Measurements from ENCODE around the gene SEPTIN5.
A peak's percentile ranks its signal among the peaks of the same experiment; 100 is the strongest.

Gene SEPTIN5

GRCh38 chr22:19764636-19765476 is 50.6 kb downstream of the SEPTIN5 start:
- no peak for DNase-seq (ENCODE audit: low spot score in 2 of 2)
- no peaks in the 10 kb centered on the region for H3K9me3 Mint-ChIP-seq

GRCh38 chr22:19765477-19766239 is 51.4 kb downstream of the SEPTIN5 start:
- Mint-ChIP-seq H3K27me3 (peaks cover 83% of the 10 kb centered on the region), H3K36me3 (ENCODE audit: insufficient read depth) (peaks cover 3% of the 10 kb centered on the region), H3K9me3 (no peaks in the 10 kb centered on the region), H3K4me3 (peak overlapping the region; percentile 60), H3K27ac (ENCODE audit: low read depth) (no peak overlapping the region), H3K4me1 (peaks cover 8% of the 10 kb centered on the region)
- DNase-seq (ENCODE audit: low spot score in 2 of 2) (no peak), ATAC-seq (replicated peaks; ENCODE audit: extremely low read depth, poor library complexity, severe bottlenecking) (no peak)

More at GRCh38 chr22:19764636-19765476, 50.6 kb downstream of the SEPTIN5 start:
- peak overlapping the region; percentile 60 for H3K4me3 Mint-ChIP-seq
- H3K36me3 Mint-ChIP-seq (ENCODE audit: insufficient read depth), result peaks cover 6% of the 10 kb centered on the region
- H3K4me1 Mint-ChIP-seq, result peaks cover 15% of the 10 kb centered on the region
- no peak for ATAC-seq (replicated peaks; ENCODE audit: extremely low read depth, poor library complexity, severe bottlenecking)
- H3K27ac Mint-ChIP-seq (ENCODE audit: low read depth), result no peak overlapping the region
- peaks cover 83% of the 10 kb centered on the region for H3K27me3 Mint-ChIP-seq

GRCh38 chr22:19766240-19766510 is 51.9 kb downstream of the SEPTIN5 start:
- no peak for ATAC-seq (replicated peaks; ENCODE audit: extremely low read depth, poor library complexity, severe bottlenecking)

GRCh38 chr22:19766511-19767426 is 52.5 kb downstream of the SEPTIN5 start:
- ATAC-seq (replicated peaks; ENCODE audit: extremely low read depth, poor library complexity, severe bottlenecking), result peak; percentile 70

More at GRCh38 chr22:19766240-19766510, 51.9 kb downstream of the SEPTIN5 start:
- peaks cover 8% of the 10 kb centered on the region for H3K4me1 Mint-ChIP-seq
- no peak for DNase-seq (ENCODE audit: low spot score in 2 of 2)
- H3K9me3 Mint-ChIP-seq, result no peaks in the 10 kb centered on the region
- no peak overlapping the region for H3K4me3 Mint-ChIP-seq
- no peak overlapping the region for H3K27ac Mint-ChIP-seq (ENCODE audit: low read depth)
- H3K36me3 Mint-ChIP-seq (ENCODE audit: insufficient read depth), result peaks cover 3% of the 10 kb centered on the region
- peaks cover 86% of the 10 kb centered on the region for H3K27me3 Mint-ChIP-seq

GRCh38 chr22:19767427-19768341 is 53.4 kb downstream of the SEPTIN5 start:
- Mint-ChIP-seq H3K36me3 (ENCODE audit: insufficient read depth) (peaks cover 3% of the 10 kb centered on the region), H3K4me1 (peaks cover 8% of the 10 kb centered on the region), H3K9me3 (no peaks in the 10 kb centered on the region), H3K4me3 (peak overlapping the region; percentile 63), H3K27ac (ENCODE audit: low read depth) (no peak overlapping the region), H3K27me3 (peaks cover 86% of the 10 kb centered on the region)
- ATAC-seq (replicated peaks; ENCODE audit: extremely low read depth, poor library complexity, severe bottlenecking) (no peak), DNase-seq (ENCODE audit: low spot score in 2 of 2) (no peak)

More at GRCh38 chr22:19766511-19767426, 52.5 kb downstream of the SEPTIN5 start:
- Mint-ChIP-seq H3K27me3 (peaks cover 86% of the 10 kb centered on the region), H3K27ac (ENCODE audit: low read depth) (no peak overlapping the region), H3K9me3 (no peaks in the 10 kb centered on the region), H3K4me3 (peak overlapping the region; percentile 63), H3K36me3 (ENCODE audit: insufficient read depth) (peaks cover 3% of the 10 kb centered on the region), H3K4me1 (peaks cover 8% of the 10 kb centered on the region)
- DNase-seq (ENCODE audit: low spot score in 2 of 2), result peak in 1 of 2 donors; percentile 26

- H3K27me3 Mint-ChIP-seq, result peaks cover 87% of the 10 kb centered on the region
- H3K36me3 Mint-ChIP-seq (ENCODE audit: insufficient read depth), result peaks cover 3% of the 10 kb centered on the region
- peaks cover 8% of the 10 kb centered on the region for H3K4me1 Mint-ChIP-seq
- DNase-seq (ENCODE audit: low spot score in 2 of 2) (no peak), ATAC-seq (replicated peaks; ENCODE audit: extremely low read depth, poor library complexity, severe bottlenecking) (no peak)
- H3K27ac Mint-ChIP-seq (ENCODE audit: low read depth), result no peak overlapping the region
- no peak overlapping the region for H3K4me3 Mint-ChIP-seq
- no peaks in the 10 kb centered on the region for H3K9me3 Mint-ChIP-seq
Measured at GRCh38 chr22:19769393-19769715, 55.1 kb downstream of the SEPTIN5 start.

- Mint-ChIP-seq H3K4me3 (no peak overlapping the region), H3K27ac (ENCODE audit: low read depth) (no peak overlapping the region), H3K27me3 (peaks cover 81% of the 10 kb centered on the region), H3K36me3 (ENCODE audit: insufficient read depth) (peaks cover 3% of the 10 kb centered on the region), H3K9me3 (no peaks in the 10 kb centered on the region), H3K4me1 (peaks cover 8% of the 10 kb centered on the region)
- no peak for ATAC-seq (replicated peaks; ENCODE audit: extremely low read depth, poor library complexity, severe bottlenecking)
- DNase-seq (ENCODE audit: low spot score in 2 of 2), result no peak
Measured at GRCh38 chr22:19770349-19771220, 56.3 kb downstream of the SEPTIN5 start.

- no peak overlapping the region for H3K27ac Mint-ChIP-seq (ENCODE audit: low read depth)
- peaks cover 89% of the 10 kb centered on the region for H3K27me3 Mint-ChIP-seq
- H3K9me3 Mint-ChIP-seq, result no peaks in the 10 kb centered on the region
- H3K4me3 Mint-ChIP-seq, result no peak overlapping the region
- ATAC-seq (replicated peaks; ENCODE audit: extremely low read depth, poor library complexity, severe bottlenecking), result no peak
- H3K36me3 Mint-ChIP-seq (ENCODE audit: insufficient read depth), result peaks cover 3% of the 10 kb centered on the region
- peaks cover 13% of the 10 kb centered on the region for H3K4me1 Mint-ChIP-seq
- DNase-seq (ENCODE audit: low spot score in 2 of 2), result no peak
Measured at GRCh38 chr22:19772422-19772672, 58.0 kb downstream of the SEPTIN5 start.

Measured in central memory CD8-positive, alpha-beta T cell (primary cell).